Measurements from ENCODE around the gene MAGEA4.
"Not testable (repeated sequence)": the region's sequence is repeated elsewhere in the genome, so short reads cannot be mapped to it uniquely, and the experiment has no call there.

MAGEA4 gene, protein sequence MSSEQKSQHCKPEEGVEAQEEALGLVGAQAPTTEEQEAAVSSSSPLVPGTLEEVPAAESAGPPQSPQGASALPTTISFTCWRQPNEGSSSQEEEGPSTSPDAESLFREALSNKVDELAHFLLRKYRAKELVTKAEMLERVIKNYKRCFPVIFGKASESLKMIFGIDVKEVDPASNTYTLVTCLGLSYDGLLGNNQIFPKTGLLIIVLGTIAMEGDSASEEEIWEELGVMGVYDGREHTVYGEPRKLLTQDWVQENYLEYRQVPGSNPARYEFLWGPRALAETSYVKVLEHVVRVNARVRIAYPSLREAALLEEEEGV

DNA sequence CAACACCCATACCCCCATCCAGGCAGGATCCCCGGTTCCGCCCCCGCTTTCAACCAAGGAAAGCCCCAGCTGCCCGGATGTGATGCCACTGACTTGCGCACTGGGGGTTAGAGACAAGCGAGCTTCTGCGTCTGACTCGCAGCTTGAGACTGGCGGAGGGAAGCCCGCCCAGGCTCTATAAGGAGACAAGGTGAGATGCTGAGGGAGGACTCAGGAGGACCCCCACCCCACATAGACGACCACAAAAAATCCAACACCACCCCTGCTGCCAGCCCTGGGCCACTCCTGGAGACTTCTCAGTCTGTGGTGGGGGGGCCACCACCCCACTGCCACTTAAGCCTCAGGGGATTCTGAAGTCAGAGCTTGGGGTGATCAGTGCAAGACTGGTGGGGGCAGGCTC, at the start of gene MAGEA4:
MAGEA4 (plus strand) TSS at position 110 of the 400 bp plus-strand sequence. CDS start 10,776 bp downstream, outside the sequence.
- no peak for DNase-seq

- DNase-seq: no peak
Observed at GRCh38 chrX:151870602-151871001, 42.1 kb upstream of the MAGEA4 start.

DNA sequence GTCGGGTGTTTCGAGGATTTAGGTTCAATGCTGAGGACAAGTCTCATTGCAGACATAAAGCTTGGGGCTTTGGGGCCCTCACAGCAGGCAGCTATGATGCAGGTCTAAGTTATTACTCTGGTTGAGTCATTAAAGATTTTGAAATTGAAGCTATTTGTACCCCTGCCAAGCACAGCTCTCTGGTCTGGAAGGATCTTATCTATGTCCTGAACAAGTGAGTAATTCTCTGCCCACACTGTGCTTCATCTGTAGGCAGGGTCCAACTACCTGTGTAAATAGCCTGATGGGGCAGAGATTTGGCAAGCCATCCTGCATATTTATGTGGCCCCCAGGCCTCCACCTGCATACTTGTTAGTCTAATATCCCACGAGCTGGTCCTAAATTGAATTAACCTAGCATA, 41.4 kb upstream of the MAGEA4 start:
- no peak for DNase-seq

DNA sequence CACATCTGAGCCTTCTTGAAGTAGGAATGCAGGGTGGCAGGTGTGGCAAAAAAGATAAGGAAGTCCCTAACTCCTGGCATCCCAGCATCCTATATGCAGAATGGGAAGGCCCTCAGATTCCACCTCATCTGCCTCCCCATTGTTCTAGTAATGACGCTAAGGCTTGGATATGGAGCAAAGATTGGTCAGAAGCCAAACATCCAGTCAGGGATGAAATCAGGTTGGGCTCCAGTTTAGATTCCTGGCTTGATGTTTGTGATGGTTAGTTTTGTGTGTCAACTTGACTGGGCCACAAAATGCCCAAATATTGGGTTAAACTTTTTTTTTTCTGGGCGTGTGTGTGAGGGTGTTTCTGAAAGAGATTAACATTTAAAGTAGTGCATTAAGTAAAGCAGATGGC, 39.6 kb upstream of the MAGEA4 start:
- DNase-seq: no peak

GRCh38 chrX:151875270-151876026, 37.2 kb upstream of the MAGEA4 start:
- DNase-seq: no peak

DNA sequence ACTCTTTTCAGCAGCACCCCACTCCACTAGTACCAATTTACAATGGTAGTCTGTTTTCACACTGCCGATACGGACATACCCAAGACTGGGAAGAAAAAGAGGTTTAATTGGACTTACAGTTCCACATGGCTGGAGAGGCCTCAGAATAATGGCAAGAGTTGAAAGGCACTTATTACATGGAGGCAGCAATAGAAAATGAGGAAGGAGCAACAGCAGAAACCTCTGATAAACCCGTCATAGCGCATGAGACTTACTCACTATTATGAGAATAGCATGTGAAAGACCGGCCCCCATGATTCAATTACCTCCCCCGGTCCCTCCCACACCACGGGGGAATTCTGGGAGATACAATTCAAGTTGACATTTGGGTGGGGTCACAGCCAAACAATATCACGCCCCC, 34.1 kb upstream of the MAGEA4 start:
- DNase-seq: no peak

DNA sequence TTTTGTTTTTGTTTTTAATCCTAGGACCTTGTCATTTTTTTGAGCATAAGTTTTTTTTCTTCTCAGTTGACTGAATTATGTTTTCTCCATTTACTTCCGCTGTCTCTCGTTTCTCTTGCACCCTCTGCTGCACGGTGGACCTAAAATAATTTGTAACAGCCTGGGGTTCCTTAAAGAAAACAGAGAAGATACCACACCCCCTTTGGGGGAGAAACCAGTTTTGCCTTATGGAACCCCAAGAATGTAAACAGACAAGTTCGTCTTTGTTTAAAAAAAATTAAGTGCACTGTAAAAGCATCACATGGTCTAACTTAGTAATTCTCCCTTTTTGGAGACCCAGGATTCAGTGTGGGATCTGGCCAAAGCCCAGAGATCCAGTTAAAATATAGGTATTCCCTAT, 32.8 kb upstream of the MAGEA4 start:
- DNase-seq: no peak

DNA sequence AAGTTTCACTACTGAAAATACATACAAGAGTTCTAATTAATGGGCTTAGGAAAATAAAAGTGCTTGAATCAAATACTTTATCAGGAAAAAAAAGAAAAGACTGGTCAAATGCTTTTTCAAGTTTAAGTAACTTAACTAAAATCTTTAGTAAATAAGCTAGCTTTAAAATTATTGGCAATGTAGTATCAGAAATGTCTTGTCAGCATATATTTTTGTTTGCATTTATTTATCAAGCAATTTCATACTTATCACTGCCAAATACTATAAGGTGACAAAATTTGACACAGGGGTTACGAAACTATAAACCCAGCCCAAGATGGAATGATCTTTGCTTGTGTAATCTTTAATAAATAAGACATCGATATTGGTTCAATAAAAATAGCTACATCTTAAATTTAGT, 31.8 kb upstream of the MAGEA4 start:
- no peak for DNase-seq

GRCh38 chrX:151889421-151889820, 23.3 kb upstream of the MAGEA4 start:
- DNase-seq: no peak

- DNase-seq: no peak
Observed at GRCh38 chrX:151896734-151897474, 15.8 kb upstream of the MAGEA4 start.

DNA sequence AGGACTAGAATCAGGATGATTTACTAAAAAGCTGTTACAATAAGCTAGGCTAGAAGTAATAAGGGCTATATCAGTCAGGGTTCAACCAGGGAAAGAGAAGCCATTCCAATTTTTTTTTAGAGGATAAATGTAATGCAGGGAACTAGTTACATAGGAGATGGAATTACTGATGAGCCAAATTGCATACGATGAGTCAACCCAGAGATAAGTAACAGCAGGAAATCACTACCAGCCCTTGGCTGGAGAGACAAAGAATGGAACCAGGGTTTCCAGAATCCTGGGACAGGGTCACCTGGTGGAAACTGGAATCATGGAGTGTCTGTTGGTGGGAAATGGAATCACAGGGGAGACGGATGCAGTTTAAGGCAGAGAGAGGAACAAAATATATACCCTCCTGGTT, 13.1 kb upstream of the MAGEA4 start:
- DNase-seq: no peak

GRCh38 chrX:151901826-151902225, 10.9 kb upstream of the MAGEA4 start:
- no peak for DNase-seq

GRCh38 chrX:151902813-151903591, 9.7 kb upstream of the MAGEA4 start:
- no peak for DNase-seq

GRCh38 chrX:151904989-151905388, 7.7 kb upstream of the MAGEA4 start:
- DNase-seq: no peak

- no peak for DNase-seq
Observed at GRCh38 chrX:151912221-151912620, 468 bp upstream of the MAGEA4 start.

DNA sequence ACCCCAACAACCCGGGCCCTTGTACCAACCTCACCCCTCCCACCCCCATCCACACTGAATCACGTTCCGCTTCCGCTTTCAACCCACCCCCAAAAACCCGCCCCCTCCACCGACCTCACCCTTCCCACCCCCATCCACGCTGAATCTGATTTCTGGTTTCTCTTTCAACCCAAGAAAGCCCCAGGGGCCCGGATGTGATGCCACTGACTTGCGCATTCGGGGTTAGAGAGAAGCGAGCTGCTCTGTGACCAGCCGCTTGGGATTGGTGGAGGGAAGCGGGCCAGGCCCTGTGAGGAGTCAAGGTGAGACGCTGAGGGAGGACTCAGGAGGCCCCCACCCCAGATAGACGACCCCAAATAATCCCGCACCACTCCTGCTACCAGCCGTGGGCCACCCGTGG, 6.0 kb downstream of the MAGEA4 start:
- not testable (repeated sequence) for DNase-seq

DNA sequence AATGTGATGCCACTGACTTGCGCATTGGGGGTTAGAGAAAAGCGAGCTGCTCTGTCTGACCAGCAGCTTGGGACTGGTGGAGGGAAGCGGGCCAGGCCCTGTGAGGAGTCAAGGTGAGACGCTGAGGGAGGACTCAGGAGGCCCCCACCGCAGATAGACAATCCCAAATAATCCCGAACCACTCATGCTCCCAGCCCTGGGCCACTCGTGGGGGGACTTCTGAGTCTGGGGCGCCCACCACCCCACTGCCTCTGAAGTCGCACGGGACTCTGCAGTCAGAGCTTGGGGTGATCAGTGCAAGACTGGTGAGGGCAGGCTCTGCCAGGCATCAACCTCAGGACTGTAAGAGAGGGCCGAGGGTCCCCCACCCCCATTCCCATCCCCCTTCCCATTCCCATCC, 6.9 kb downstream of the MAGEA4 start:
- no peak for DNase-seq

DNA sequence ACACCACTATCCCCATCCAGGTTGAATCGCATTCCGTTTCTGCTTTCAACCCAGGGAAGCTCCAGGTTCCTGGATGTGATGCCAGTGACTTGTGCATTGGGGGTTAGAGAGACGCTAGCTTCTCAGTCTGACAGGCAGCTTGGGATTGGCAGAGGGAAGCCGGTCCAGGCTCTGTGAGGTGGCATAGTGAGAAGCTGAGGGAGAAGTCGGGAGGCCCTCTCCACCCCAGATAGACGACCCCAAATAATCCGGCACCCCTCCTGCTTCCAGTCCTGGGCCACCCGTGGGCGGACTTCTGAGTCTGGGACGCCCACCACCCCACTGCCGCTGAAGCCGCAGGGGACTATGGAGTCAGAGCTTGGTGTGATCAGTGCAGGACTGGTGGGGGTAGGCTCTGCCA, 7.4 kb downstream of the MAGEA4 start:
- DNase-seq: no peak

DNA sequence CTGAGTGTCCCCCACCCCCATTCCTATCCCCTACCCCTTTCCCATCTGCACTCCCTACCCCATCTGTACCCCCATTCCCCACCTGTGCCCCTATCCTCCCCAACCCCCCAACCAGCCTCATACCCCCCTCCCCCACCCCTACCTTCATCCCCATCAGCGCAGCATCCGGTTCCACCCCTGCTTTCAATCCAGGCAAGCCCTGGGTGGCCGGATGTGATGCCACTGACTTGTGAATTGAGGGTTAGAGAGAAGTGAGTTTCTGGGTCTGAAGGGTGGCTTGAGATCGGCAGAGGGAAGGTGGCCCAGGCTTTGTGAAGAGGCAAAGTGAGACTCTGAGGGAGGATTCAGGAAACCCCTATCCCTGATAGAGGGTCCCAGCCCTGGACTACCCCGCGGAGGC, 7.8 kb downstream of the MAGEA4 start:
- no peak for DNase-seq

DNA sequence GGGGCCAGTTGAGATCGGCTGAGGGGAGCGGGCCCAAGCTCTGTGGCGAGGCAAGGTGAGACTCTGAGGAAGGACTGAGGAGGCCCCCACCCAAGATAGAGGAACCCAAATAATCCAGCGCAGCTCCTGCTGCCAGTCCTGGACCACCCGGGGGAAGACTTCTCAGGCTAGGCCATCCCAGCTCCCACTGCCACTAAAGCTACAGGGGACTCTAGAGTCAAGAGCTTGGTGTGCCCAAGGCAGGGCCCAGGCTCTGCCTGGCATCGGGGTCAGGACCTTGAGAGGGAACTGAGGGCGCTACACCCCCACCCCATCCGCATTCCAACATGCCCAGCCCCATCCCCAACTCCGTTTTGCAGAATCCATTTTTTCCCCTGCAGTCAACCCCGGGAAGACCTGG, 8.6 kb downstream of the MAGEA4 start:
- DNase-seq: no peak

DNA sequence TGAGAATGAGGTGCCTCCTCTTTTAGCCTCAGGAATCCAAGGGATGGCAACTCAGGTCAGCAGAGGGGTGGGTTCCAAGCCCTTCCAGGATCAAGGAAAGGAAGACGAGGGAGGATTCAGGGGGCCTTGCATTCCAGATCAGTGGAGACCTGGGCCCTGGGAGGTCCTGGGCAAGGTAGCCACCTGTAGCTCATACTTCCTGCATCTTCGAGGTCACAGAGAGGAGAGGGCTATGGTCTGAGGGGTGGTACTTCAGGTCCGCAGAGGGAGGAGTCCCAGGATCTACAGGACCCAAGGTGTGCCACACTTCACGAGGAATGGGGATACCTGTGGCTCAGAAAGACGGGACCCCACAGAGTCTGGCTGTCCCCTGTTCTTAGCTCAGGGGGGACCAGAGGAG, 9.2 kb downstream of the MAGEA4 start:
- DNase-seq: no peak

DNA sequence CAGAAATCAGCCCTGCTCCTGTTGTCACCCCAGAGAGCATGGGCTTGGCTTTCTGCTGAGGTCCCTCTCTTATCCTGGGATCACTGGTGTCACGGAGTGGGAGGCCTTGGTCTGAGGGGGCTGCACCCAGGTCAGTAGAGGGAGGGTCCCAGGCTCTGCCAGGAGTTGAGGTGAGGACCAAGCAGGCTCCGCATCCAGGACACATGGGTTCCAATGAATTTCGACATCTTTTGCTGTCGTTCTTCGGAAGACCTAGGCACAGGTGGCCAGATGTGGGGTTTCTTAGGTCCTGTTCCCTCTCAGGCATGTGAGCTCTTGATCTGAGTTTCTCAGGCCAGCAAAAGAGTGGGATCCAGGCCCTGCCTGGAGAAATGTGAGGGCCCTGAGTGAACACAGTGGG, 10.0 kb downstream of the MAGEA4 start:
- no peak for DNase-seq

DNA sequence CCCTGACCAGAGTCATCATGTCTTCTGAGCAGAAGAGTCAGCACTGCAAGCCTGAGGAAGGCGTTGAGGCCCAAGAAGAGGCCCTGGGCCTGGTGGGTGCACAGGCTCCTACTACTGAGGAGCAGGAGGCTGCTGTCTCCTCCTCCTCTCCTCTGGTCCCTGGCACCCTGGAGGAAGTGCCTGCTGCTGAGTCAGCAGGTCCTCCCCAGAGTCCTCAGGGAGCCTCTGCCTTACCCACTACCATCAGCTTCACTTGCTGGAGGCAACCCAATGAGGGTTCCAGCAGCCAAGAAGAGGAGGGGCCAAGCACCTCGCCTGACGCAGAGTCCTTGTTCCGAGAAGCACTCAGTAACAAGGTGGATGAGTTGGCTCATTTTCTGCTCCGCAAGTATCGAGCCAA, 11.0 kb downstream of the MAGEA4 start:
- no peak for DNase-seq

Data from DMS53 (cell line).